MM.1S (cell line): Measurements from ENCODE around the gene MED15.

Experiments
- CTCF ChIP-seq: fragments of 300-600 bp; sonication (generic); IDR thresholded peaks from 2 replicates; pipeline ENCODE4 v1.5.1; 2016; ENCODE audit warnings: antibody characterized with exemption, low read length, mixed read lengths
- EZH2 ChIP-seq: fragments of 300-600 bp; sonication (generic); optimal IDR thresholded peaks from 2 replicates; pipeline ENCODE3; 2017; ENCODE audit warnings: low read depth, mild to moderate bottlenecking, antibody characterized with exemption, low read length, mixed read lengths
- EZH2phosphoT487 ChIP-seq: fragments of 300-600 bp; sonication (generic); IDR thresholded peaks from 2 replicates; pipeline ENCODE4 v1.6.1; 2018; ENCODE audit warnings: antibody characterized with exemption, low read length

GRCh38 chr22:20565079-20565734, 57.8 kb downstream of the MED15 start:
- TF ChIP-seq CTCF = no peak
- no peak for TF ChIP-seq EZH2
- TF ChIP-seq EZH2phosphoT487 = no peak
